Mucosa of descending colon (tissue), 3 donors: Measurements from ENCODE around the gene SEC11C. TPM values are rescaled to one million over a fixed set of nuclear protein-coding genes. Genes with fewer than 3 reads are reported as not detected.

Experiments
- ATAC-seq: fragments of 200-7000 bp; cut with Tn5 transposase; one replicate; pipeline ENCODE4 v1.9.1; 2020; ENCODE audit warnings: mild to moderate bottlenecking, moderate library complexity
- DNase-seq, 3 donors: peaks; one replicate each; pipeline ENCODE4 v3.0.0-alpha.2; 2020
- H3K36me3 ChIP-seq: fragments of 200-600 bp; one replicate; pipeline ENCODE4 v1.8.0; 2021; ENCODE audit warnings: low read depth, mild to moderate bottlenecking
- H3K4me1 ChIP-seq: fragments of 200-600 bp; one replicate; pipeline ENCODE4 v1.8.0; 2021; ENCODE audit warnings: low read depth, mild to moderate bottlenecking
- H3K4me3 ChIP-seq: fragments of 200-600 bp; one replicate; pipeline ENCODE4 v1.8.0; 2021; ENCODE audit warnings: mild to moderate bottlenecking
- H3K9me3 ChIP-seq: fragments of 200-600 bp; one replicate; pipeline ENCODE4 v1.8.0; 2021; ENCODE audit warnings: mild to moderate bottlenecking
- intact Hi-C, 2 donors: fragments of 100-400 bp; cut with DNase I in 1 of 2; cut with micrococcal nuclease in 1 of 2; formaldehyde crosslinking; loops; one replicate each; pipeline versions ENCODE4 v1.11.0 to v1.11.1; 2022; cut with DNase I, micrococcal nuclease
- total RNA-seq, 3 donors: library from RNA; stranded (reverse); fragmentation: NEBNext Ultra II Directional in 2 of 3; extraction: Animal tissue kit (Norgen Biotek cat#: 25700) in 2 of 3; gene quantifications; one replicate each; pipeline versions ENCODE4 v1.2.1 to v1.2.4, GENCODE V29; 2021 to 2023
- TF ChIP-seq, protein P1 (sequence below): fragments of 200-600 bp; IDR thresholded peaks from one replicate; pipeline ENCODE4 v1.8.0; 2022; ENCODE audit warnings: antibody characterized with exemption, mild to moderate bottlenecking
- donor health status: DM: no; HTN: no; CAD: no; lungs with moderate emphysema.
- donor health status: DM: no; HTN: no; CAD: no.
- donor health status: DM: no; HTN: yes; CAD: no.

Gene SEC11C
- total RNA-seq, 3 donors from 2014 or later: 41.5 to 68.9 (median 52.7) TPM

DNA sequence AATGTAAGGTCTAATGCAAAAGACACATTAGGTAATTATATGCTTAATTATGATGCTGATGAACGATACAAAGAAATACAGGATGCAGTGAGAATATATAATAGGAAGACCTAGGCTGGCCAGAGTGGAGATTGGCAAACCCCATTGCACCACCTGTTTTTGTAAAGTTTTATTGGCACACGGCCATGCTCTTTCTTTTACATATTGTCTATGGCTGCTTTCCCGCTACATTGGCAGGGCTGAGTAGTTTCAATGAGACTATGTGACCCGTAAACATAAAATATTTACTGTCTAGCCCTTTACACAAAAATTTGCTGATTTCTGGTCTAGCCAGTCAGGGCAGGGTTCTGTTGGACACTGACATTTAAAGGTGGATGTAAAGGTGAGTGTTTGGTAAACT, 5.4 kb downstream of the SEC11C start:
- TF ChIP-seq, protein P1, sequence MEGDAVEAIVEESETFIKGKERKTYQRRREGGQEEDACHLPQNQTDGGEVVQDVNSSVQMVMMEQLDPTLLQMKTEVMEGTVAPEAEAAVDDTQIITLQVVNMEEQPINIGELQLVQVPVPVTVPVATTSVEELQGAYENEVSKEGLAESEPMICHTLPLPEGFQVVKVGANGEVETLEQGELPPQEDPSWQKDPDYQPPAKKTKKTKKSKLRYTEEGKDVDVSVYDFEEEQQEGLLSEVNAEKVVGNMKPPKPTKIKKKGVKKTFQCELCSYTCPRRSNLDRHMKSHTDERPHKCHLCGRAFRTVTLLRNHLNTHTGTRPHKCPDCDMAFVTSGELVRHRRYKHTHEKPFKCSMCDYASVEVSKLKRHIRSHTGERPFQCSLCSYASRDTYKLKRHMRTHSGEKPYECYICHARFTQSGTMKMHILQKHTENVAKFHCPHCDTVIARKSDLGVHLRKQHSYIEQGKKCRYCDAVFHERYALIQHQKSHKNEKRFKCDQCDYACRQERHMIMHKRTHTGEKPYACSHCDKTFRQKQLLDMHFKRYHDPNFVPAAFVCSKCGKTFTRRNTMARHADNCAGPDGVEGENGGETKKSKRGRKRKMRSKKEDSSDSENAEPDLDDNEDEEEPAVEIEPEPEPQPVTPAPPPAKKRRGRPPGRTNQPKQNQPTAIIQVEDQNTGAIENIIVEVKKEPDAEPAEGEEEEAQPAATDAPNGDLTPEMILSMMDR: no peak
- no peaks in the 10 kb centered on the region for H3K36me3 ChIP-seq
- ATAC-seq (no peak), DNase-seq (no peak)
- intact Hi-C loops: no loop called here
- no peak overlapping the region for H3K4me3 ChIP-seq
- H3K9me3 ChIP-seq: no peaks in the 10 kb centered on the region
- peaks cover 10% of the 10 kb centered on the region for H3K4me1 ChIP-seq

DNA sequence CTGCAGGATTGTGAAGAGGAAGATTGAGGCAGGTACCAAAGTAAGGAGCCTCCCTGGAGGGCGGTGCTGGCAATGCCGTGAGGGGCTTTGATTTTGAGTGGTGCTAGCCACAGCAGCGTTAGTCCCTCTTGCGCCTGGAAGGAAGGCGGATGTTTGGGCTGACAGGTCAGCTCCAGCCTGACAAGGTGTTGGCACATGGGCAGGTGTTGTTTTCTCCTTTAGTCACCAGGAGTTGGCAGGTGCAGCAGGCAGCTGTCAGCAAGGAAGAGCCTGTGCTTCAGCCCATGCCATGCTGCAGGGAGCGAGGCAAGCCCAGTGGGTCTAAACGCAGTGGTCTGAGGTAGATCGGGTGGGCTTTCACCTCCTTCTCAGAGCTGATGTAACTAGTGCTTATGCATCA, 8.5 kb downstream of the SEC11C start:
- H3K9me3 ChIP-seq: no peaks in the 10 kb centered on the region
- TF ChIP-seq, protein P1: no peak
- no peaks in the 10 kb centered on the region for H3K36me3 ChIP-seq
- no peaks in the 10 kb centered on the region for H3K4me1 ChIP-seq
- intact Hi-C loops: no loop called here
- DNase-seq (no peak), ATAC-seq (peak; percentile 76)
- H3K4me3 ChIP-seq: no peak overlapping the region

DNA sequence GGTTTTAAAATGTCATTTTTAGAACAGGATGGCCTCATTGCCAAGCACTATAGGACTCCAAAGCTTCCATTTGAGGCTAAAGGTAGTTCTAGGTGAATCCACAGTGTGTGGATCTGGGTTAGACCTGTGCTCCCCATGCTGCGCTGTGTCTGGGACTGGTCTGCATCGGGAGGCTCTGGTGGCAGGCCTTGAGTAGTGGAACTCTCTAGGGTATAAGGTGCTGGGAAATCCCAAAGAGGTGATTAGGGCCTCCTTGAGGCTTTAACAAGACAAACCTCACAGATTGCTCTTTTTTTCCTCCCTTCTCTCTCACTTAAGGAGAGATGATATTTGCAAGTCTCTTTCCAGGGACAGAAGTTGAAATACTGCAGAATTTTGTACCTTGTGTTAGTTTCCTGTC, 9.3 kb downstream of the SEC11C start:
- no peak for DNase-seq
- intact Hi-C loops: no loop called here
- no peaks in the 10 kb centered on the region for H3K4me1 ChIP-seq
- H3K4me3 ChIP-seq: no peak overlapping the region
- no peak for ATAC-seq
- no peaks in the 10 kb centered on the region for H3K36me3 ChIP-seq
- H3K9me3 ChIP-seq: no peaks in the 10 kb centered on the region
- TF ChIP-seq, protein P1: no peak

DNA sequence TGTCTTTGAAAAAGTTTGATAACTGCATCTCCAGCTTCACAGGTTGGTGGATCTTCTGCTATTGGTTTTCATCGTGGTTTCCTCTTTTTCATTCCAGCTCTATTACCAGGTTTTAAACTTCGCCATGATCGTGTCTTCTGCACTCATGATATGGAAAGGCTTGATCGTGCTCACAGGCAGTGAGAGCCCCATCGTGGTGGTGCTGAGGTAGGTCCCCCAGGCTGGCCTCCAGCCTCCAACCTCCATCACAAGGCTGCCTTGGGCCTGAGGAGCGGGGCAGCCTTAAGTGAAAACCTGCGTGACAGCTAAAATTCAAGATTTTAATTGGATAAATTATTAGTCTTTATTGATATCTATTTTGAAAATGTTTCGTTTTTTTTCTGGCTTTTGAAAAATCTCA, 9.7 kb downstream of the SEC11C start:
- no peak for ATAC-seq
- TF ChIP-seq, protein P1: no peak
- Histone ChIP-seq H3K36me3 (no peaks in the 10 kb centered on the region), H3K4me1 (no peaks in the 10 kb centered on the region), H3K4me3 (no peak overlapping the region), H3K9me3 (no peaks in the 10 kb centered on the region)
- intact Hi-C loops: no loop called here
- DNase-seq: no peak

DNA sequence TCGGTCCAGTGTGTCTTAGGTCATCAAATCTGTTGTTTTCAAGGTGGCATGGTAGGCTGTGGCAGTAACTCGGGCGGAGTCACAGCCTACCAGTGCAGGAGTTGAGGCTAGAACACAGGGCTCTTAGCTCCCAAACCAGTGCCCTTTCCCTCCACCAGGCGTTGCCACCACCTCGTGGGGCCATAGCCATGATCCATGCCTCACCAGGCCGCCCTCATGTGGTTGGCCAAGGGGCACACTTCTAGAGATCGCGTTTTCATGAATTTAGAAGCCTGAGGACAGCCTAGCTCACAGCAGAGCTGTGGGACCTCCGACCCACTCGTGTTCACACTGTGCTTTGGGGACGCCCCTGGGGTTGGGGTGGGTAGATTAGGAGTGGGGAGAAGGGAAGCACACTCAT, 10.6 kb downstream of the SEC11C start:
- TF ChIP-seq, protein P1: no peak
- no peak for ATAC-seq
- intact Hi-C loops: no loop called here
- Histone ChIP-seq H3K36me3 (no peaks in the 10 kb centered on the region), H3K4me3 (no peak overlapping the region), H3K4me1 (no peaks in the 10 kb centered on the region), H3K9me3 (no peaks in the 10 kb centered on the region)
- DNase-seq: no peak

DNA sequence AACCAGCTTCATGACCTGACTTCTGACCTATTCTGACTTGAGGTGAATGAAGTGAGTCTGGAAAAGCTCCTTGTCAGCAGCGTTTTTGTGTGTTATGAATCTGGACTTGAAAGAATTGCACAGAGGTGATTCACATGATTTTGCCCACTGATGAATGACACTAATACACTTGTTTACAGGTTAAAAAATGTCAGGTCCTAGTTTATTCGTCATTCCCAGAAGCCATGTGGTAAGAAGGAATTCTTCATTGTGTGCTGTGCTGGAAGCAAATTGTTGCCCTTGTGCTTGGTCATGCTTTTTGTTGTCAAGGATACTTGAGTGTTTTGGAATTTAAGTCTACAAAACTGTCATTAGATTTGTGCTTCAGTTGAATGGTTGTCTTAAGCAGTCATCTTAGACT, 15.5 kb downstream of the SEC11C start:
- TF ChIP-seq, protein P1: no peak
- H3K9me3 ChIP-seq: no peaks in the 10 kb centered on the region
- no peaks in the 10 kb centered on the region for H3K4me1 ChIP-seq
- no peak overlapping the region for H3K4me3 ChIP-seq
- intact Hi-C loops: no loop called here
- no peaks in the 10 kb centered on the region for H3K36me3 ChIP-seq
- no peak for ATAC-seq
- no peak for DNase-seq
